T-helper 17 cell (primary cell): ENCODE data around the gene ORM1. TPM values are rescaled to one million over a fixed set of nuclear protein-coding genes. Genes with fewer than 3 reads are reported as not detected.

Experiments
- ATAC-seq: fragments of 150-1000 bp; cut with Tn5 transposase; 2 replicates; pipeline ENCODE4 v1.10.0; 2021; ENCODE audit warnings: mild to moderate bottlenecking, moderate library complexity
- DNase-seq, 3 donors: peaks; one replicate each; pipeline versions ENCODE4 v3.0.0 to v3.0.0-alpha.2; 2020 to 2021
- H3K9me3 ChIP-seq: one replicate; pipeline ENCODE4 v1.7.0; 2013; ENCODE audit warnings: low read length, mild to moderate bottlenecking; ENCODE audit not compliant: control insufficient read depth, poor library complexity, severe bottlenecking
- H3K27ac Mint-ChIP-seq: one replicate; pipeline ENCODE4 v1.8.0; 2022; ENCODE audit warnings: mild to moderate bottlenecking, moderate library complexity, mixed read lengths
- H3K27me3 Mint-ChIP-seq: one replicate; pipeline ENCODE4 v1.8.0; 2022; ENCODE audit warnings: mixed read lengths
- H3K36me3 Mint-ChIP-seq: one replicate; pipeline ENCODE4 v1.8.0; 2022; ENCODE audit warnings: low read depth, mixed read lengths
- H3K4me1 Mint-ChIP-seq: one replicate; pipeline ENCODE4 v1.8.0; 2022; ENCODE audit warnings: mild to moderate bottlenecking, mixed read lengths
- H3K4me3 Mint-ChIP-seq: one replicate; pipeline ENCODE4 v1.8.0; 2022; ENCODE audit warnings: mild to moderate bottlenecking, moderate library complexity, mixed read lengths
- total RNA-seq, 4 donors: library from RNA in 2 of 4; stranded (reverse) in 2 of 4; gene quantifications; one replicate each; pipeline ENCODE4 v1.2.3 and lab custom pipeline; 2022 to 2026

ORM1 gene
- total RNA-seq, 2 donors from 2014 or later: not detected

GRCh38 chr9:114282926-114283325, 40.0 kb upstream of the ORM1 start:
- DNase-seq: peak in 1 of 3 donors; percentile 3
- Mint-ChIP-seq H3K4me3 (no peak overlapping the region), H3K36me3 (no peaks in the 10 kb centered on the region), H3K27me3 (peaks cover 7% of the 10 kb centered on the region), H3K27ac (no peak overlapping the region), H3K4me1 (no peaks in the 10 kb centered on the region)
- ATAC-seq: no peak
- H3K9me3 ChIP-seq: no peaks in the 10 kb centered on the region

GRCh38 chr9:114283551-114284111, 39.3 kb upstream of the ORM1 start:
- Mint-ChIP-seq H3K27me3 (peaks cover 7% of the 10 kb centered on the region), H3K4me1 (no peaks in the 10 kb centered on the region), H3K27ac (no peak overlapping the region), H3K4me3 (no peak overlapping the region), H3K36me3 (no peaks in the 10 kb centered on the region)
- DNase-seq (no peak), ATAC-seq (no peak)
- no peaks in the 10 kb centered on the region for H3K9me3 ChIP-seq

- Mint-ChIP-seq H3K27ac (no peak overlapping the region), H3K36me3 (no peaks in the 10 kb centered on the region), H3K4me1 (no peaks in the 10 kb centered on the region), H3K27me3 (peaks cover 7% of the 10 kb centered on the region), H3K4me3 (no peak overlapping the region)
- ATAC-seq (no peak), DNase-seq (no peak)
- no peaks in the 10 kb centered on the region for H3K9me3 ChIP-seq
Measured at GRCh38 chr9:114284316-114285060, 38.4 kb upstream of the ORM1 start.

- Mint-ChIP-seq H3K27me3 (peaks cover 7% of the 10 kb centered on the region), H3K27ac (no peak overlapping the region), H3K4me1 (no peaks in the 10 kb centered on the region), H3K4me3 (no peak overlapping the region), H3K36me3 (no peaks in the 10 kb centered on the region)
- ATAC-seq: no peak
- H3K9me3 ChIP-seq: no peaks in the 10 kb centered on the region
- no peak for DNase-seq
Measured at GRCh38 chr9:114285166-114285867, 37.6 kb upstream of the ORM1 start.

GRCh38 chr9:114286146-114286679, 36.7 kb upstream of the ORM1 start:
- Mint-ChIP-seq H3K27ac (no peak overlapping the region), H3K4me3 (no peak overlapping the region), H3K36me3 (peaks cover 3% of the 10 kb centered on the region)

GRCh38 chr9:114287001-114287762, 35.7 kb upstream of the ORM1 start:
- H3K9me3 ChIP-seq: no peaks in the 10 kb centered on the region
- H3K36me3 Mint-ChIP-seq: peaks cover 3% of the 10 kb centered on the region
- H3K27me3 Mint-ChIP-seq: peaks cover 7% of the 10 kb centered on the region
- H3K4me1 Mint-ChIP-seq: peaks cover 4% of the 10 kb centered on the region
- ATAC-seq (no peak), DNase-seq (no peak)
- no peak overlapping the region for H3K27ac Mint-ChIP-seq
- H3K4me3 Mint-ChIP-seq: no peak overlapping the region

More at GRCh38 chr9:114286146-114286679, 36.7 kb upstream of the ORM1 start:
- DNase-seq (no peak), ATAC-seq (no peak)
- H3K27me3 Mint-ChIP-seq: peaks cover 9% of the 10 kb centered on the region
- H3K9me3 ChIP-seq: no peaks in the 10 kb centered on the region
- peaks cover 4% of the 10 kb centered on the region for H3K4me1 Mint-ChIP-seq

- Mint-ChIP-seq H3K4me1 (peaks cover 4% of the 10 kb centered on the region), H3K4me3 (no peak overlapping the region), H3K27ac (no peak overlapping the region), H3K36me3 (peaks cover 3% of the 10 kb centered on the region), H3K27me3 (peaks cover 7% of the 10 kb centered on the region)
- DNase-seq (no peak), ATAC-seq (no peak)
- H3K9me3 ChIP-seq: no peaks in the 10 kb centered on the region
Measured at GRCh38 chr9:114287763-114288192, 35.1 kb upstream of the ORM1 start.

- H3K9me3 ChIP-seq: no peaks in the 10 kb centered on the region
- Mint-ChIP-seq H3K4me1 (peaks cover 4% of the 10 kb centered on the region), H3K36me3 (peaks cover 6% of the 10 kb centered on the region), H3K27me3 (peaks cover 7% of the 10 kb centered on the region), H3K27ac (no peak overlapping the region), H3K4me3 (no peak overlapping the region)
- no peak for ATAC-seq
- DNase-seq: no peak
Measured at GRCh38 chr9:114288193-114289091, 34.5 kb upstream of the ORM1 start.

- H3K9me3 ChIP-seq: no peaks in the 10 kb centered on the region
- Mint-ChIP-seq H3K36me3 (peaks cover 6% of the 10 kb centered on the region), H3K4me1 (peaks cover 4% of the 10 kb centered on the region), H3K4me3 (no peak overlapping the region), H3K27ac (no peak overlapping the region), H3K27me3 (peaks cover 7% of the 10 kb centered on the region)
- ATAC-seq (no peak), DNase-seq (no peak)
Measured at GRCh38 chr9:114289106-114289505, 33.8 kb upstream of the ORM1 start.

GRCh38 chr9:114289571-114290481, 33.1 kb upstream of the ORM1 start:
- no peak for ATAC-seq
- no peak for DNase-seq
- no peak overlapping the region for H3K27ac Mint-ChIP-seq
- H3K4me1 Mint-ChIP-seq: peaks cover 4% of the 10 kb centered on the region
- no peak overlapping the region for H3K4me3 Mint-ChIP-seq
- no peaks in the 10 kb centered on the region for H3K9me3 ChIP-seq
- H3K27me3 Mint-ChIP-seq: peaks cover 7% of the 10 kb centered on the region
- peaks cover 6% of the 10 kb centered on the region for H3K36me3 Mint-ChIP-seq

GRCh38 chr9:114290561-114290986, 32.3 kb upstream of the ORM1 start:
- Mint-ChIP-seq H3K27me3 (peaks cover 7% of the 10 kb centered on the region), H3K4me3 (no peak overlapping the region), H3K4me1 (peaks cover 4% of the 10 kb centered on the region), H3K36me3 (peaks cover 6% of the 10 kb centered on the region), H3K27ac (peak overlapping the region; percentile 67)
- ATAC-seq (peak; percentile 25), DNase-seq (no peak)
- peaks cover 3% of the 10 kb centered on the region for H3K9me3 ChIP-seq
